ENCODE results near the gene NCOA6. TPM values are rescaled to one million over a fixed set of nuclear protein-coding genes. Genes with fewer than 3 reads are reported as not detected.

The NCOA6 gene
- total RNA-seq, 1 donor from 2014 or later: 19.2 TPM

DNA sequence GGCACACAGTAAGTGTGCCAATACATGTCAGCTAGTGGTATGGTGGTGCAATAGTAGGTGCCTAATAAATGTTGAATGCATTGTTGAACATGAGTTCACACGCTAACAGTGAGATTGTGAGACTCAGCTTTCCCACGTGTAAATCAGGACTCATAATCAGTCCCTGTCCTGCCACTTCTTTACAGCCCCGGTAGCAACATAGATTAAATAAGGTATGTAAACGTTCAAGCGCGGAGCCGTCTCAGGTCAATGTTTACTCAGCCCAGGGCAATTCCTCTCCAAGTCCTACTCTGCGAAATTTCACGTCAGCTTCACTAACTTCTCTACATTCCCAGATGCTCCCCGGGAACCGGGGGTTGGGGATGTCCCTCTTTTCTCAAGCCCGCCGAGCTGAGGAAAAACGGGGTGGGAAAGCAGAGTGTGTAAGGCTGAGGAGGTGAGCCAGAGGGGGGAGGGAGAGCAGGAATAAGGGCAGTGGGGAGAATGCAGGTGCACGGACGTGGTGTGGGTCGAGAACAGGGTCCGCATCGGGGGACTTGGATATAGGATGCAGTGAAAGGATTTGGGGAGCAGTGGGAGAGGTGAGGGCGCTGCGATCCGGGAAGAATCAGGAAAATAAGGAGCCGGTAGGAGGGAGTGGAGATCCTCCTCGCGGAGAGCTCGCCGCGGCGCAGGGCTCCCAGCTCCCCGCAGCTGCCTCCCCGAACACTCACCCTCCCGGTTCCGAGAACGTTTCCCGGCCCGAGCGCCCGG lies 121.9 kb downstream of the NCOA6 start:
- Histone ChIP-seq H3K36me3 (no peaks in the 10 kb centered on the region), H3K4me3 (peak overlapping the region; percentile 89 to 96), H3K27me3 (no peaks in the 10 kb centered on the region), H3K9me3 (no peaks in the 10 kb centered on the region), H3K4me1 (peaks cover 24% of the 10 kb centered on the region), H3K27ac (peak overlapping the region; percentile 99)
- no peak for TF ChIP-seq POLR2AphosphoS5 (IDR thresholded peaks at IDR 0.05; ENCODE audit: insufficient read depth in 1 of 2, low read depth in 1 of 2)
- TF ChIP-seq, protein P1, sequence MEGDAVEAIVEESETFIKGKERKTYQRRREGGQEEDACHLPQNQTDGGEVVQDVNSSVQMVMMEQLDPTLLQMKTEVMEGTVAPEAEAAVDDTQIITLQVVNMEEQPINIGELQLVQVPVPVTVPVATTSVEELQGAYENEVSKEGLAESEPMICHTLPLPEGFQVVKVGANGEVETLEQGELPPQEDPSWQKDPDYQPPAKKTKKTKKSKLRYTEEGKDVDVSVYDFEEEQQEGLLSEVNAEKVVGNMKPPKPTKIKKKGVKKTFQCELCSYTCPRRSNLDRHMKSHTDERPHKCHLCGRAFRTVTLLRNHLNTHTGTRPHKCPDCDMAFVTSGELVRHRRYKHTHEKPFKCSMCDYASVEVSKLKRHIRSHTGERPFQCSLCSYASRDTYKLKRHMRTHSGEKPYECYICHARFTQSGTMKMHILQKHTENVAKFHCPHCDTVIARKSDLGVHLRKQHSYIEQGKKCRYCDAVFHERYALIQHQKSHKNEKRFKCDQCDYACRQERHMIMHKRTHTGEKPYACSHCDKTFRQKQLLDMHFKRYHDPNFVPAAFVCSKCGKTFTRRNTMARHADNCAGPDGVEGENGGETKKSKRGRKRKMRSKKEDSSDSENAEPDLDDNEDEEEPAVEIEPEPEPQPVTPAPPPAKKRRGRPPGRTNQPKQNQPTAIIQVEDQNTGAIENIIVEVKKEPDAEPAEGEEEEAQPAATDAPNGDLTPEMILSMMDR (IDR thresholded peaks at IDR 0.05): no peak
- TF ChIP-seq POLR2A (IDR thresholded peaks at IDR 0.05): no peak
- intact Hi-C loops (cut with DNase I): loop anchor here (10.0 kb wide), 1 partner anchor 169 kb away; no protein-coding TSS in a partner anchor
- peak in 1 of 2 donors; percentile 90 for DNase-seq (ENCODE audit: extremely low spot score in 2 of 2)

DNA sequence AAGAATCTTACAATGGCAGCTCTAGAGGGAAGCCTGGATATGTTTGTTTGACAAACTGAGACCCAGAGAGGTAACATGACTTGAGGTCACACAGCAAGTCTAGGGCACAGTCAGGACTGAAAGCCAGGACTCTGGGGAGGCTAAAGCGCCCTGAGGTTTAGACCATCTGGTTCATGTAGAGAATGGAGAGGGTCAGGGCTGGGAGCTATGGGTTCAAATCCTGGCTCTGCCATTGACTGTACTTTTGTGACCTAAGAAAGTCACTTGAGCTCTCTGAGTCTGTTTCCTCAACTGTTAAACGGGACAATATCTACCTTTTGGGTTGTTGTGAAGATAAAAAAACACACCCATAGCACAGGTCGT lies 122.4 kb downstream of the NCOA6 start:
- TF ChIP-seq POLR2A (IDR thresholded peaks at IDR 0.05) (no peak), POLR2AphosphoS5 (IDR thresholded peaks at IDR 0.05; ENCODE audit: insufficient read depth in 1 of 2, low read depth in 1 of 2) (no peak)
- TF ChIP-seq, protein P1 (IDR thresholded peaks at IDR 0.05): no peak

DNA sequence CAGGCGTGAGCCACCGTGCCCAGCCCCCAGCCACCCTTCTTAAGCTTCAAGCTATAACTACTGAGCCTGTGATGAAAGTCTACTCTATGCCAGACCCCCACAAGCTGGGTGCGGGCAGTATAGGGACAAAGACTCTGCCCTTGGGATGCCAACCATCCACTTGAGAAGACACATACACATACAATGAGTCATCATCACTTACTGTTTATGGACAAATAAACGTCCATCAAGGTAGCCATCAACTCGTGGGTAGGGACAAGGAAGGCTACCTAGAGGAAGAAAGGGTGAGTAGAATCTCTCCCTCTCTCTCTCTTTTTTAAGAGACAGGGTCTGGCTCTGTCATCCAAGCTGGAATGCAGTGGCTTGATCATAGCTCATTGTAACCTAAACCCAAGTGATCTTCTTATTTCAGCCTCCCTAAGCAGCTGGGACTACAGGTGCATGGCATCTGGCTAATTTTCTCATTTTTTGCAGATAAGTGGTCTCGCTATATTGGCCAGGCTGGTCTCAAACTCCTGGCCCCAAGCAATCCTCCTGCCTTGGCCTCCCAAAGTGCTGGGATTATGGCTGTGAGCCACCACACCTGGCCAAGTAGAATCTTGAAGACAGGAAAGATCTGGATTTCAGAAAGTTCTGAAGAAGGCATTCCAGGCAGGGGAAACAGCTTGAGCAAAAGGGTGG lies 123.9 kb downstream of the NCOA6 start:
- DNase-seq (ENCODE audit: extremely low spot score in 2 of 2): no peak
- H3K4me3 ChIP-seq: no peak overlapping the region
- intact Hi-C loops (cut with DNase I): loop anchor here (10.0 kb wide), 1 partner anchor 167 kb away; no protein-coding TSS in a partner anchor
- H3K27me3 ChIP-seq: no peaks in the 10 kb centered on the region
- peaks cover 24% of the 10 kb centered on the region for H3K4me1 ChIP-seq
- no peaks in the 10 kb centered on the region for H3K36me3 ChIP-seq
- no peaks in the 10 kb centered on the region for H3K9me3 ChIP-seq
- no peak overlapping the region for H3K27ac ChIP-seq
- TF ChIP-seq, protein P1 (IDR thresholded peaks at IDR 0.05): no peak
- TF ChIP-seq POLR2A (IDR thresholded peaks at IDR 0.05) (no peak), POLR2AphosphoS5 (IDR thresholded peaks at IDR 0.05; ENCODE audit: insufficient read depth in 1 of 2, low read depth in 1 of 2) (no peak)

More for the DNA sequence above, 122.4 kb downstream of the NCOA6 start:
- peak overlapping the region; percentile 99 for H3K27ac ChIP-seq
- intact Hi-C loops (cut with DNase I): loop anchor here (10.0 kb wide), 1 partner anchor 168 kb away; no protein-coding TSS in a partner anchor
- no peaks in the 10 kb centered on the region for H3K27me3 ChIP-seq
- H3K4me3 ChIP-seq: peak overlapping the region; percentile 89 to 96
- no peaks in the 10 kb centered on the region for H3K9me3 ChIP-seq
- no peaks in the 10 kb centered on the region for H3K36me3 ChIP-seq
- H3K4me1 ChIP-seq: peaks cover 24% of the 10 kb centered on the region
- DNase-seq (ENCODE audit: extremely low spot score in 2 of 2): no peak

DNA sequence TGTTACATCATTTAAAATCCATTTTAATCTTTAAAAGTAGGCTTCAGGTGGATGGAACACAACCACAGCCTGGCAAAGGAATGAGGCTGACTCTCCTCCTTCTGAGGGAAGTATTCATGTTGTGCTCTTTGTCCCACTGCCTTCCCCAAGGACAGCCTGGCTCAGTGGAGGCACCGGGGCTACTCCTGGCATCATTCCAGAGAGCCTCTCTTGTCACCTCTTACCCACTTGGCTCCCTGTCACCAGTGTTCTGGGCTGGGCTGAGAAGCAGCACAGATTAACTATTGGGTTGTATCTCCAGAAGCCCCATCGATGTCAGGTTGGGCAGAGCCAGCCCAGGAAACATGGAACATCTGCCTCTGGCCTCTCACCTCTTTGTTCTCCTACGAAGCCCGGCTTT lies 132.0 kb downstream of the NCOA6 start:
- Histone ChIP-seq H3K27ac (no peak overlapping the region), H3K4me3 (no peak overlapping the region), H3K9me3 (no peaks in the 10 kb centered on the region), H3K36me3 (no peaks in the 10 kb centered on the region), H3K4me1 (no peaks in the 10 kb centered on the region), H3K27me3 (no peaks in the 10 kb centered on the region)
- intact Hi-C loops (cut with DNase I): no loop called here
- DNase-seq (ENCODE audit: extremely low spot score in 2 of 2): no peak
- TF ChIP-seq POLR2A (IDR thresholded peaks at IDR 0.05) (no peak), POLR2AphosphoS5 (IDR thresholded peaks at IDR 0.05; ENCODE audit: insufficient read depth in 1 of 2, low read depth in 1 of 2) (no peak)
- TF ChIP-seq, protein P1 (IDR thresholded peaks at IDR 0.05): no peak
